Erythroblast (primary cell): ENCODE measurements around the gene SPHKAP.

Experiments used
- GATA1 ChIP-seq: IDR thresholded peaks from 2 replicates; pipeline ENCODE4 v1.6.1; 2011; ENCODE audit warnings: low read depth, mild to moderate bottlenecking, control low read depth, low read length, moderate library complexity
- POLR2A ChIP-seq: IDR thresholded peaks from 2 replicates; pipeline ENCODE4 v1.6.1; 2011; ENCODE audit warnings: mild to moderate bottlenecking, low read length

- TF ChIP-seq POLR2A = no peak
- no peak for TF ChIP-seq GATA1
Measured at GRCh38 chr2:228140934-228141528, 40.5 kb downstream of the SPHKAP start.
